H9 (cell line): ENCODE results near the gene GLT1D1. TPM values are rescaled to one million over a fixed set of nuclear protein-coding genes. Genes with fewer than 3 reads are reported as not detected.
A peak's percentile ranks its signal among the peaks of the same experiment; 100 is the strongest.

Experiments used
- DNase-seq: peaks from one replicate; pipeline ENCODE4 v3.0.0-alpha.2; 2017
- H2AFZ ChIP-seq: one replicate; pipeline ENCODE4 v1.6.1; 2013; ENCODE audit warnings: mild to moderate bottlenecking, low read length, control low read depth, moderate library complexity
- H2AK5ac ChIP-seq: 2 replicates; pipeline ENCODE4 v1.6.1; 2013; ENCODE audit warnings: low read length, control low read depth, mixed read lengths; ENCODE audit not compliant: insufficient read length
- H2BK120ac ChIP-seq: one replicate; pipeline ENCODE4 v1.6.1; 2013; ENCODE audit warnings: low read depth, mild to moderate bottlenecking, low read length, control low read depth, inconsistent platforms; ENCODE audit not compliant: poor library complexity, severe bottlenecking
- H2BK12ac ChIP-seq: 2 replicates; pipeline ENCODE4 v1.6.1; 2013; ENCODE audit warnings: low read length, control low read depth, mixed read lengths, low read depth; ENCODE audit not compliant: insufficient read length
- H2BK15ac ChIP-seq: 2 replicates; pipeline ENCODE4 v1.6.1; 2013; ENCODE audit warnings: low read depth, low read length, control low read depth
- H2BK20ac ChIP-seq: one replicate; pipeline ENCODE4 v1.6.1; 2013; ENCODE audit warnings: low read depth, mild to moderate bottlenecking, low read length, control low read depth, inconsistent platforms; ENCODE audit not compliant: poor library complexity, severe bottlenecking
- H2BK5ac ChIP-seq: 2 replicates; pipeline ENCODE4 v1.6.1; 2013; ENCODE audit warnings: low read length, control low read depth, mixed read lengths; ENCODE audit not compliant: insufficient read length
- H3K14ac ChIP-seq: 2 replicates; pipeline ENCODE4 v1.6.1; 2013; ENCODE audit warnings: low read length, control low read depth; ENCODE audit not compliant: insufficient read depth
- H3K18ac ChIP-seq: 2 replicates; pipeline ENCODE4 v1.6.1; 2013; ENCODE audit warnings: low read depth, mild to moderate bottlenecking, mixed read lengths, low read length, control low read depth; ENCODE audit not compliant: insufficient read length
- H3K23ac ChIP-seq: 2 replicates; pipeline ENCODE4 v1.6.1; 2013; ENCODE audit warnings: low read length, control low read depth, mixed read lengths, low read depth; ENCODE audit not compliant: insufficient read length
- H3K23me2 ChIP-seq: 2 replicates; pipeline ENCODE4 v1.6.1; 2013; ENCODE audit warnings: low read depth, mild to moderate bottlenecking, mixed read lengths, low read length, control low read depth; ENCODE audit not compliant: insufficient read length, poor library complexity, severe bottlenecking
- H3K27ac ChIP-seq: 2 replicates; pipeline ENCODE4 v1.5.1; 2013; ENCODE audit warnings: low read length, control low read depth, mixed read lengths, low read depth; ENCODE audit not compliant: insufficient read length
- H3K27me3 ChIP-seq: 2 replicates; pipeline ENCODE4 v1.6.1; 2013; ENCODE audit warnings: low read length, control low read depth, inconsistent platforms; ENCODE audit not compliant: insufficient read depth
- H3K4ac ChIP-seq: 2 replicates; pipeline ENCODE4 v1.6.1; 2013; ENCODE audit warnings: low read depth, mild to moderate bottlenecking, control low read depth, inconsistent platforms, low read length, moderate library complexity
- H3K4me1 ChIP-seq: 2 replicates; pipeline ENCODE4 v1.6.1; 2013; ENCODE audit warnings: low read length, control low read depth, inconsistent platforms; ENCODE audit not compliant: insufficient read depth
- H3K4me2 ChIP-seq: 2 replicates; pipeline ENCODE4 v1.6.1; 2013; ENCODE audit warnings: low read length, control low read depth, mixed read lengths; ENCODE audit not compliant: insufficient read length, insufficient read depth
- H3K56ac ChIP-seq: 2 replicates; pipeline ENCODE4 v1.6.1; 2013; ENCODE audit warnings: low read depth, mild to moderate bottlenecking, mixed read lengths, low read length, control low read depth; ENCODE audit not compliant: insufficient read length
- H3K79me1 ChIP-seq: 2 replicates; pipeline ENCODE4 v1.6.1; 2013; ENCODE audit warnings: low read depth, mild to moderate bottlenecking, moderate library complexity, low read length, control low read depth, inconsistent platforms; ENCODE audit not compliant: insufficient read depth, poor library complexity, severe bottlenecking
- H3K79me2 ChIP-seq: 2 replicates; pipeline ENCODE4 v1.6.1; 2013; ENCODE audit warnings: low read length, control low read depth, inconsistent platforms; ENCODE audit not compliant: insufficient read depth
- H3K9ac ChIP-seq: 2 replicates; pipeline ENCODE4 v1.6.1; 2013; ENCODE audit warnings: low read length, control low read depth, mixed read lengths; ENCODE audit not compliant: insufficient read length; ENCODE audit errors: extremely low read depth
- H3K9me3 ChIP-seq: one replicate; pipeline ENCODE4 v1.6.1; 2013; ENCODE audit warnings: low read depth, low read length, inconsistent platforms; ENCODE audit not compliant: control insufficient read depth
- H3T11ph ChIP-seq: one replicate; pipeline ENCODE4 v1.6.1; 2013; ENCODE audit warnings: mild to moderate bottlenecking, low read length, control low read depth, inconsistent platforms
- H4K20me1 ChIP-seq: one replicate; pipeline ENCODE4 v1.6.1; 2013; ENCODE audit not compliant: control insufficient read depth, insufficient read length, insufficient read depth
- H4K5ac ChIP-seq: 2 replicates; pipeline ENCODE4 v1.6.1; 2013; ENCODE audit warnings: low read depth, mild to moderate bottlenecking, mixed read lengths, low read length, control low read depth; ENCODE audit not compliant: insufficient read length
- H4K8ac ChIP-seq: replicated peaks from 2 replicates; pipeline ENCODE4 v1.6.1; 2013; ENCODE audit warnings: low read length, control low read depth, mixed read lengths, low read depth; ENCODE audit not compliant: insufficient read length
- H4K91ac ChIP-seq: 2 replicates; pipeline ENCODE4 v1.6.1; 2013; ENCODE audit warnings: low read depth, mild to moderate bottlenecking, moderate library complexity, mixed read lengths, low read length, control low read depth; ENCODE audit not compliant: insufficient read length
- H3K27ac Mint-ChIP-seq, 3 experiments: 2 replicates in 2 of 3; 3 replicates in 1 of 3; pipeline ENCODE4 v1.8.0; 2020 to 2021; ENCODE audit warnings: mixed read lengths in 3 of 3, mild to moderate bottlenecking in 1 of 3, moderate library complexity in 1 of 3
- H3K27me3 Mint-ChIP-seq: 2 replicates; pipeline ENCODE4 v1.8.0; 2021; ENCODE audit warnings: low read depth, mild to moderate bottlenecking, moderate library complexity, mixed read lengths
- H3K36me3 Mint-ChIP-seq, 3 experiments: 2 replicates in 2 of 3; 3 replicates in 1 of 3; pipeline ENCODE4 v1.8.0; 2020 to 2021; ENCODE audit warnings: low read depth in 3 of 3, mixed read lengths in 3 of 3; ENCODE audit not compliant: insufficient read depth in 1 of 3
- H3K4me1 Mint-ChIP-seq, 2 experiments: 2 replicates each; pipeline ENCODE4 v1.8.0; 2020; ENCODE audit warnings: mixed read lengths in 2 of 2
- H3K4me3 Mint-ChIP-seq, 2 experiments: 2 replicates in 1 of 2; 3 replicates in 1 of 2; pipeline ENCODE4 v1.8.0; 2020 to 2021; ENCODE audit warnings: mild to moderate bottlenecking in 2 of 2, mixed read lengths in 2 of 2, moderate library complexity in 1 of 2
- H3K9me3 Mint-ChIP-seq, 2 experiments: 2 replicates in 1 of 2; 3 replicates in 1 of 2; pipeline ENCODE4 v1.8.0; 2020; ENCODE audit warnings: mild to moderate bottlenecking in 2 of 2, mixed read lengths in 2 of 2, moderate library complexity in 1 of 2
- WGBS: extraction: QIAGEN DNeasy Blood & Tissue Kit; methylation state at CpG from one replicate; pipeline ENCODE4 v1.1.7; 2013; ENCODE audit warnings: missing lambda C conversion rate, low lambda C conversion rate, mixed read lengths; ENCODE audit not compliant: insufficient read length; ENCODE audit errors: extremely low coverage; 5-methylcytosine and 5-hydroxymethylcytosine counted together
- total RNA-seq: library from RNA; stranded (reverse); gene quantifications from 2 replicates; pipeline ENCODE4 v1.2.1, GENCODE V29; 2021
- TF ChIP-seq, protein P1 (sequence below): fragments of 200-600 bp; sonication (generic); conservative IDR thresholded peaks from 3 replicates; pipeline ENCODE4 v1.8.0; 2021; ENCODE audit warnings: antibody characterized with exemption, mild to moderate bottlenecking

Gene GLT1D1
- total RNA-seq, 1 experiment from 2014 or later, result 7.0 TPM

DNA sequence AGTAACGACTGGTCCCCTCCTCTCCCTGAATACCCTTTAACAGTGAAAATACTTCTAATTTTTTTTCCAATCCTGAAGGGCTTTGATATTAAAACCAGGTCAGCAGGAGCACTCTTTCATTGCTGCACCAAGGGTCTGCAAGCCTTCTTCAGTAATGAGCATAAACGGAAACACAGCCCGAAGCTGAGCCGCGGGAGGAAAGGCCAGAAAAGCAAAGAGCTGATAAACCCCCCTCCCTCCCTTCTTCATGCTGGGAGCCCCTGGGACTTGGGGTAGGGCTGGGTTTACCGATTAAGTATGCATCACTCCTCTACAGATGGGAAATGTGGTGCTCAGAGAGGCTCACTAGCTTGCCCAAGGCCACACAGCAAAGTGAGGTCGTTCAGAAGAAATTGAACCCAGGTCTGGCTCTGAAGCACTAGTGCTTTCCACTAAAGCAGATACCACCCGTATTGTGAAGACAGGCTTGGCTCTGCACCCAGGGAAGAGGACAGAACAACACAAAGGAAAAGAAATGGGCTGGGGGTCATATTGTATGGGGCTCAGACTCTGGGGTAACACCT is 128.8 kb downstream of the GLT1D1 start:
- Histone ChIP-seq H3K27me3 (no peaks in the 10 kb centered on the region), H3K23me2 (no peaks in the 10 kb centered on the region), H2BK12ac (no peak overlapping the region), H3K4me1 (no peaks in the 10 kb centered on the region), H3T11ph (no peak overlapping the region), H3K9ac (no peak overlapping the region), H3K4me2 (no peak overlapping the region), H2BK15ac (no peak overlapping the region), H3K14ac (no peak overlapping the region), H4K20me1 (no peaks in the 10 kb centered on the region), H3K4ac (no peak overlapping the region), H2AK5ac (no peak overlapping the region), H3K79me1 (no peaks in the 10 kb centered on the region), H3K18ac (no peak overlapping the region), H3K23ac (no peak overlapping the region), H4K91ac (no peak overlapping the region), H2AFZ (no peak overlapping the region), H3K56ac (no peak overlapping the region), H2BK120ac (no peak overlapping the region), H2BK5ac (no peak overlapping the region), H4K8ac (no peak overlapping the region), H3K27ac (no peak overlapping the region), H4K5ac (no peak overlapping the region), H3K79me2 (no peaks in the 10 kb centered on the region), H2BK20ac (no peak overlapping the region), H3K9me3 (no peaks in the 10 kb centered on the region)
- no peak for DNase-seq
- WGBS, result no CpG with 5 or more reads among the region's 8 CpGs
- Mint-ChIP-seq H3K36me3 (no peaks in the 10 kb centered on the region), H3K9me3 (no peaks in the 10 kb centered on the region), H3K4me1 (peaks cover 17 to 47% of the 10 kb centered on the region in 2 experiments), H3K27me3 (peaks cover 13% of the 10 kb centered on the region), H3K4me3 (peak overlapping the region in 1 of 2 experiments; percentile 58; a peak in 3 of 5 replicates), H3K27ac (peak overlapping the region in 2 of 3 experiments; percentile 56 to 81; a peak in 2 of 7 replicates)
- TF ChIP-seq, protein P1, sequence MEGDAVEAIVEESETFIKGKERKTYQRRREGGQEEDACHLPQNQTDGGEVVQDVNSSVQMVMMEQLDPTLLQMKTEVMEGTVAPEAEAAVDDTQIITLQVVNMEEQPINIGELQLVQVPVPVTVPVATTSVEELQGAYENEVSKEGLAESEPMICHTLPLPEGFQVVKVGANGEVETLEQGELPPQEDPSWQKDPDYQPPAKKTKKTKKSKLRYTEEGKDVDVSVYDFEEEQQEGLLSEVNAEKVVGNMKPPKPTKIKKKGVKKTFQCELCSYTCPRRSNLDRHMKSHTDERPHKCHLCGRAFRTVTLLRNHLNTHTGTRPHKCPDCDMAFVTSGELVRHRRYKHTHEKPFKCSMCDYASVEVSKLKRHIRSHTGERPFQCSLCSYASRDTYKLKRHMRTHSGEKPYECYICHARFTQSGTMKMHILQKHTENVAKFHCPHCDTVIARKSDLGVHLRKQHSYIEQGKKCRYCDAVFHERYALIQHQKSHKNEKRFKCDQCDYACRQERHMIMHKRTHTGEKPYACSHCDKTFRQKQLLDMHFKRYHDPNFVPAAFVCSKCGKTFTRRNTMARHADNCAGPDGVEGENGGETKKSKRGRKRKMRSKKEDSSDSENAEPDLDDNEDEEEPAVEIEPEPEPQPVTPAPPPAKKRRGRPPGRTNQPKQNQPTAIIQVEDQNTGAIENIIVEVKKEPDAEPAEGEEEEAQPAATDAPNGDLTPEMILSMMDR, result no peak
